Astrocyte (in vitro differentiated cells and primary cell): ENCODE measurements around the gene EGFL6.

Experiments used
- EZH2 ChIP-seq: IDR thresholded peaks from 2 replicates; pipeline ENCODE4 v1.6.1; 2012; ENCODE audit warnings: mild to moderate bottlenecking, low read length, inconsistent platforms; ENCODE audit not compliant: insufficient read depth
- TF ChIP-seq, protein P1 (sequence below): IDR thresholded peaks from 2 replicates; pipeline ENCODE4 v1.5.1; 2011; ENCODE audit warnings: low read depth, mild to moderate bottlenecking, inconsistent platforms, low read length, moderate library complexity; ENCODE audit not compliant: insufficient read depth

- no peak for TF ChIP-seq EZH2
- TF ChIP-seq, protein P1, sequence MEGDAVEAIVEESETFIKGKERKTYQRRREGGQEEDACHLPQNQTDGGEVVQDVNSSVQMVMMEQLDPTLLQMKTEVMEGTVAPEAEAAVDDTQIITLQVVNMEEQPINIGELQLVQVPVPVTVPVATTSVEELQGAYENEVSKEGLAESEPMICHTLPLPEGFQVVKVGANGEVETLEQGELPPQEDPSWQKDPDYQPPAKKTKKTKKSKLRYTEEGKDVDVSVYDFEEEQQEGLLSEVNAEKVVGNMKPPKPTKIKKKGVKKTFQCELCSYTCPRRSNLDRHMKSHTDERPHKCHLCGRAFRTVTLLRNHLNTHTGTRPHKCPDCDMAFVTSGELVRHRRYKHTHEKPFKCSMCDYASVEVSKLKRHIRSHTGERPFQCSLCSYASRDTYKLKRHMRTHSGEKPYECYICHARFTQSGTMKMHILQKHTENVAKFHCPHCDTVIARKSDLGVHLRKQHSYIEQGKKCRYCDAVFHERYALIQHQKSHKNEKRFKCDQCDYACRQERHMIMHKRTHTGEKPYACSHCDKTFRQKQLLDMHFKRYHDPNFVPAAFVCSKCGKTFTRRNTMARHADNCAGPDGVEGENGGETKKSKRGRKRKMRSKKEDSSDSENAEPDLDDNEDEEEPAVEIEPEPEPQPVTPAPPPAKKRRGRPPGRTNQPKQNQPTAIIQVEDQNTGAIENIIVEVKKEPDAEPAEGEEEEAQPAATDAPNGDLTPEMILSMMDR: no peak
Observed at GRCh38 chrX:13652850-13653693, 83.7 kb downstream of the EGFL6 start, which contains the start of gene TCEANC.
